Stimulated activated CD8-positive, alpha-beta memory T cell treated with anti-CD3 and anti-CD28 coated beads, Interleukin-7, amount 100 ng/mL, for 48 hours (primary cell): ENCODE results near the gene MSL1.
"Not testable (repeated sequence)": the region's sequence is repeated elsewhere in the genome, so short reads cannot be mapped to it uniquely, and the experiment has no call there.

Source experiments
- DNase-seq, 2 donors: peaks; one replicate each; pipeline ENCODE4 v3.0.0-alpha.2; 2020; ENCODE audit warnings: low read depth in 1 of 2; ENCODE audit errors: extremely low read depth in 1 of 2

MSL1 gene

DNA sequence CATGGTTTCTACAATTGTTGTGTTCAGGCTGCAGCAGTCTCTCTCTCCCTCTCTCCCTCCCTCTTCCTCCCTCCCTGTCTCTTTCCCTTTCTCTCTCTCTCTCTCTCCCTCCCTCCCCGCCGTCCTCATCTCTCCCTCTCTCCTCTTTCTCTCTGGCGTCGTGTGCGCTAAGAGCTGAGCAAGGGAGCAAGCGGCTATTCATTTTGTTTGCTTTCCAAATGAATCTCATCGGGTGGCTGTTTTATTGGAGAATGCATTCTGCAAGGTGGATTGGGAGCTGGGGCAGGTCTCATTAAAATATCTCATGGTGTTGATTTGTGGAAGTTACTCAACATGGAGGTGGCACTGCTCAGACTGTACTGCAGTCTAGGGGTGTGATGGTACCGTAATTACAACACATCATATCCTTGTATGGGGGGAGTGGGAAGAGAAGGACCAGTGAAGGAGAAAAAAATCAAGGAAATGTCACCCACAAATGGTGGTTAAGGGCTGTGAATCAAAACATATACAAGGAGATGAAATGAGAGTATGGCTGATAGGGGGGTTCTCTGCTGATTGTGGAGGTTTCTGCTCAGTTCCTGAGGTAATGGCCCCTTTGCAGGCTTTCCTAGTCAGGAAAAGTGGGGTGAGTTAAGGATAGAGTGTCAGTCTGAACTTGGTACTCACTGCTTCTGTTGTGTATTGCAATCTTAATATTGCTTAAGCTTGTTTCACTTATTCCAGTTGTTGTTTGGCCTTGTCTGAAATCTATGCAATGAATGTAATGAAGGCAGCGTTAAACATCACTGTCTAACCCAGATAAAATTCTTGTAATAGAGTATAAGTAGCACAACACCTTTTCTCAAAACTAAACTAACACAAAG lies 2.7 kb downstream of the MSL1 start:
- DNase-seq = no peak

DNA sequence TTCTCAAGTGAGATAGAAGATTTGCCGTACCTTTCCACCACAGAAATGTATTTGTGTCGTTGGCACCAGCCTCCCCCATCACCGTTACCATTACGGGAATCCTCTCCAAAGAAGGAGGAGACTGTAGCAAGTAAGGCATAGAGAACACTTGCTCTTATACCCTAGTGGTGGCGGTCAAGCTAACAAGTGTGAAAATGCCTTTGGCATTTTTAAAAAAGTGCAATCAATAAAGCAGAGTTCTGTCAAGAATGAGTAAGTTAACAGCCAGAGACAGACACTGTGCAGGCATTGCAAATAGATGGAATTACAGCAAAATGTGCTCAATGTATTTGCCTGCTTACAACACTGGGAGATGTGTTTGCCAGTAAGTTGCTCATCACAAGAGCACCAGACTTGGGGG lies 7.7 kb downstream of the MSL1 start:
- no peak for DNase-seq

DNA sequence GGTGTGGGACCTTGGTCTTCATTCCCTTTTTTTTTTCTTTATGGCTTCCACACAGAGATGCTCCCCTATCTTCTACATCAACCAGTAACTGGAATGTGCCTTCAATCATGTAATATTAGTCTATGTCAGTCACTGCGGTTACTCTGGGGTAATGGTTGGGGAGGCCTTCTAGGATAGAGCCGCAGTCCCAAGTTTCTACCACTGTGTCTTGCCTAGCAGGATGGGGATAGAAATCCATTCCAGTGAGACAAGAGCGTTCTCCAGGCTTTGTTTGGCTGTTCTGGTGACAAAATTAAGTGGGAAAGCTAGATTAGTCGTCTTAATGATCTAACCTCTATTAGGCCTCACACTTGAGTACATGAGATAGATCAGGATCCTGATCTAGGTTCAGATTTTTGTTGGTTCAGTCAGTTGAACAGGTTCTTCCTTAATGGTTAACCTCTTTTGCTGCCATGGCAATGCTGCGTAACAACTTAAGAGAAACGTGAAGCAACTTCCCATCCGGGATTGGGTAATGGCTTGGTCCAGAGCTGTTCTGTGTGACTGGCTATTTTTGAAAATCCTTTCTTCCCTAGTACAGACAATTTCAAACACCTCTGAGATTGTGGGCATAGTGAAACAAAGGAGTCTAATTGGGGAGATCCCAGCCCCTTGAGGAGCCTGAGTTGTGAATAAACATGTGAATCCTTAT lies 8.7 kb downstream of the MSL1 start:
- no peak for DNase-seq

DNA sequence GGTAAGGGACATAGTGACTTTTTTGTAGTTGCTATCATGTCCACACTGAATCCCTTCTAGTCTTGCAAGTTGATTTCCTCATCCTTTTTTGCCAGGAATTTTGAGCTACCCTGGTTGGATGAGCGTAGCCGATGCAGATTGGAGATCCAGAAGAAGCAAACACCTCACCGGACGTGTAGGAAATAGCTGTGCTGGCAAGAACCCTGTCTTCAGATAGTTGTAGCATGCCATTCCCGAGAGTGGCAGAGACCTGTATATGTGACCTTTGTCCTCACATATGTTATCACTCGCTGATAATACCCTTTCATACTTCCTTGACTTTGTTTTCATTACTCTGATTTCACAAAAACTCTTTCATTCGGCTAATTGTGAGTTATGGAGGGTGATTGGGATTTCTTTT lies 12.4 kb downstream of the MSL1 start:
- no peak for DNase-seq

DNA sequence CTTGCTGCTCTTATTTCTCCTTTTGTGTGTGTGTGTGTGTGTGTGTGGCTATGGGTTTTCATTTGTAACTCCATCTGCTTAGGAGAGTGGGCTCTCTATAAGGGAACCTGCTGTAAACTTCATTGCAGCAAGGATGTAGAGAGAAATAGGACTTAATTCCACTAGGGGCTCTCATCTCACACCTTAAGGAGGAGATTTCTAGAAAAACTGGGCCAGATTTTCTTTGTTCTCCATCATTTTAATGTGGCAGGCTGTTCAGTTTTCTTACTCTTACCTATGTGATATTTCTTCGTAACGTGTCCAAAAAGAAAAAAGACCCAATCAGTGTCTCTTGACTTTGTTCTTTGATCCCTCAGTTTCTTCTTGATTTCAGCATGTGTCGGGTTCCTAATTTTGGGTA lies 14.0 kb downstream of the MSL1 start:
- no peak for DNase-seq

DNA sequence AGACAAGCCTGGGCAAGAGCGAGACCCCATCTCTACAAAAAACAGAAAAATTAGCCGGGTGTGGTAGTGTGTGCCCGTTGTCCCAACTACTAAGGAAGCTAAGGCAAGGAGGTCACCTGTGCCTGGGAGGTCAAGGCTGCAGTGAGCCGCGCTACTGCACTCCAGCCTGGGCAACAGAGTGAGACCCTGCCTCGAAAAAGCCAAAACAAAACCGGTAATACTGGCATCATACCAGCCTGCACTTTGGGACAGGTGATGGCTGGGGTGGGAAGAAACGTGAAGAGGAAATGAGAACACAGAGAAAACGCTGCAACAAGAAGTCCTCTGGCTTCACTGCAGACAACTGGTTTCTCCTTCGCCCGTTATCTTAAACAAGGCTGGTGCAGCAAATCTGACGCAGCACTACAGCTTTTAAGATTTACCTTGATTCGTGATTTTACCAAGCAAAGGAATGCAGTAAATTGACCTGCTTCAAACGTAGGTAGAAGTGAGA lies 17.8 kb downstream of the MSL1 start:
- DNase-seq = no peak

DNA sequence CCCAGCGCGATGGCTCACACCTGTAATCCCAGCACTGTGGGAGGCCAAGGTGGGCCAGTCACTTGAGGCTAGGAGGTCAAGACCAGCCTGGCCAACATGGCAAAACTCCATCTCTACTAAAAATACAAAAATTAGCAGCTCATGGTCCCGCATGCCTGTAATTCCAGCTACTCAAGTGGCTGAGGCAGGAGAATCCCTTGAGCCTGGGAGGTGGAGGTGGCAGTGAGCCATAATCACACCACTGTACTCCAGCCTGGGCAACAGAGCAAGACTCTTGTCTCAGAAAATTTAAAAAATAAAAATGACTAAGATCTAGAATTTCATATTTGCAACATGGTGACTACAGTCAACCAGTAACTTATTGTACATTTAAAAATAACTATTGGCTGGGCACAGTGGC lies 21.4 kb downstream of the MSL1 start:
- not testable (repeated sequence) for DNase-seq

DNA sequence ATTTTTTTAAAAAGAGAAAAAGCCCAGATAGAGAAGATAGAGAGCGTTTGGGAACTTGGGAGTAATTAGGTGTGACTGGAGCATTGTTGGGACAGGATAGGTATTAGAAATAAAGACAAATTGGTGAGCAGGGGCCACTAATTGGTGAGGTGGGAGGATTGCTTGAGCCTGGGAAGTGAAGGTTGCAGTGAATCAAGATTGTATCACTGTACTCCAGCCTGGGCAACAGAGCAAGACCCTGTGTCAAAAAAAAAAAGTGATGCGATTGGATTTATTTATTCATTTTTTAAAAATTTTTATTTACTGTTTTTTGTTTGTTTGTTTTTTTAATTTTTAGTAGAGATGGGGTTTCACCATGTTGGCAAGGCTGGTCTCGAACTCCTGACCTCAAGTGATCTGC lies 23.7 kb downstream of the MSL1 start:
- no peak for DNase-seq

DNA sequence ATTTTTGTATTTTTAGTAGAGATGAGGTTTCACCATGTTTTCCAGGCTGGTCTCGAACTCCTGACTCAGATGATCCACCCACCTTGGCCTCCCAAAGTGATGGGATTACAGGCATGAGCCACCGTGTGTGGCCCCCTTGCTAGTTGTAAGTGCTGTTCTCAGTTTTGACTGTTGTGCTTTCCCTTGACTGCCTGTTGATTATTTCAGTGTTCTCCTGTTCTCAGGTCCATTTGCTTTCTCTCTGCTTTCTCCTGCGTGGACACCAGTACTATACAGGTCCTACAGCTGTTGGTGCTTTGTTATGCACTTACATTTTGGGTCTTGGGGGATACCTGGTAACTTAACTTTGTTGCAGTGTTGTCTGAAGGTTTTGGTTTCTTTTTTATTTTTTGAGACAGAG lies 26.8 kb downstream of the MSL1 start:
- DNase-seq = no peak

DNA sequence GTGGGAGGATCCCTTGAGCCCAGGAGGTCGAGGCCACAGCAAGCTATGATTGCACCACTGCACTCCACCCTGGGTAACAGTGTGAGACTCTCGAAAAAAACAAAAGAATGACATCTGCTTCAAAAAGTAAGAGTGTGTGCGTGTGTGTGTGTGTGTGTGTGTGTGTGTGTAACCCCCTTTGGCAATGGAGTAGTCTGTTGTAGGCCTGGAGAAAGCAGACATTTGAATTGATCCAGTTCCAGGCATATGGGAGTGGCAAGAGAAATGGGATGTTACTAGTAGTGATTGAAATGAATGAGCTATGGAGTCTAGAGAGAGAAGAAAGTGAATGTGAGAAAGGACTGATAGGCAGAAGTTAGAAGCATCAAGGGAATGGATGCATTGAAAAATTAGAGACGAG lies 28.5 kb downstream of the MSL1 start:
- DNase-seq = no peak

DNA sequence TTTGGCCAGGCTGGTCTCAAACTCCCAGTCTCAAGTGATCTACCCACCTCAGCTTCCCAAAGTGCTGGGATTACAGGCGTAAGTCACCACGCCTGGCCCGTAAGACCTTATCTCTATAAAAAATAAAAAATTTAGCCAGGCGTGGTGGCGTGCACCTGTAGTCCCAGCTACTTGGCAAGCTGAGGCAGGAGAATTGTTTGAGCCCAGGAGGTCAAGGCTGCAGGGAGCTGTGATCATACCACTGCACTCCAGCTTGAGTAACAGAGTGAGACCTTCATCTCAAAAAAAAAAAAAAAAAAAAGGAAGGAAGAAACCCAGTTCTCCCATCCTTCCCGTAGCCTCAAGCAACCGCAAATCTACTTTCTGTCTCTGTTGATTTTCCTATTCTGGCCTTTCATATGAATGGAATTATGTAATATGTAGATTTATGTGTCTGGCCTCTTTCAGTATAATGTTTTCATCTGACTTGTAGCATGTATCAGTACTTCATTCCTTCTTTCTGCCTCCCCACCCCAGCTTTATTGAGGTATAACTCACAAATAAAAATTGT lies 29.7 kb downstream of the MSL1 start:
- no peak for DNase-seq

DNA sequence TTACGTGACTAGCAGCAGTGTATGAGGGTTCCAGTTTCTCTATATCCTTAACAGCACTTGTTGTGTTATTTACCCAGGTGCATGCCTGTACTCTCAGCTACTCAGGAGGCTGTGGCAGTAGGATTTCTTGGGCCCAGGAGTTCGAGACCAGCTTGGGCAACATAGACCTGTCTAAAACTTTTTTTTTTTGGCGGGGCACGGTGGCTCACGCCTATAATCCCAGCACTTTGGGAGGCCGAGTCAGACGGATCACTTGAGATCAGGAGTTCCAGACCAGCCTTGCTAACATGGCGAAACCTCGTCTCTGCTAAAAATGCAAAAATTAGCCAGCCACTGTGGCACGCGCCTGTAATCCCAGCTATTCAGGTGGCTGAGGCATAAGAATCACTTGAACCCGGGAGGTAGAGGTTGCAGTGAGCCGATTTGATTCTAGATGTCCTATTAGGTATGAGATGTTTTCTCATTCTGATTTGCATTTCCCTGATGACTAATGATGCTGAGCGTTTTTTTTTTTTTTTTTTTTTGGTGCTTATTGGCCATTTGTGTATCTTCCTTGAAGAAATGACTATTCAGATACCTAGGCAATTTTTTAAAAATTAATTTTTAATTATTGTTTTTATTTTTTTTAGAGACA lies 31.9 kb downstream of the MSL1 start:
- no peak for DNase-seq

DNA sequence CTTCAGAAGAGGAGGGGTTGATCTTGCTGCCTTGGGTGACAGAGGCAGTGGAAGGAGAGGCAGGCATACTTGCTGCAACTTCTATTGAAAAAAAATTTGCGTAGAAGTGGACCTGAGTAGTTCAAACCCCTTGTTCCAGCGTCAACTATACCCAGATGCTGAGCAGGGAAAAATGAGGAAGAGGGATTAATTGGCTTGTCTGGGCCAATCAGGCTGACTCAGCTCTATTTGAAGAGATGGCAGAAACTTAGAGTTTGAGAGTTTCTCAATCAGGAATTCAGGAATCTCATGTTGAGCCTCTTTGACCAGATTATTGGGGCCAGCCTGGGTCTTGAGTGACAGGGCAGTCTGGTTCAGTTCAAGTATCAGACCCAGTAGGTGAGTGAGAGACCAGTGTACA lies 36.2 kb downstream of the MSL1 start:
- DNase-seq = no peak

DNA sequence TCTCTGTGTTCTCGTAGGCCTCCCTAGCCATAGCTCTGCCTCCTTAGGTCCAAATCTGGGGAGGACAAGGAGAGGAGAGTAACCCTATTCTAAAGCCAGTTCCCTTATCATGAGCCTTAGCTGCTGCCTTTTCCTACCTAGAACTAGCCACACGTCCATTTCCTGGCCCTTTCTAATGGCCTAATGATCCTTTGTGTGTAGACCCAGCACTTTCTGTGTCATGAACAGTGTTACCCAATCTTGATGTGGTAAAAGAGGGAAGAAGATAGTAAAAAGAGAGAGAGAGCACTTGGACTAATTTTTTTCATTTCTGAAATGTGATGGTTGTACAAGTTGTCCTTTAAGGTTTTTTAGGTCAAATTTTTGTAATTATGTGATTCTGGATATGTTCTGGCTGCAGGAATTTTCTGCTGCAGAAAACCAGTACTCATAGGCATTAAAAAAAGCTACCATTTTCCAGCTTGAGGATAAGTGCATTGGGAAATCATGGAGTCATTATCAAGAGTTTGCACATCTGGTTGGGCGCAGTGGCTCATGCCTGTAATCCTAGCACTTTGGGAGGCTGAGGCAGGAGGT lies 36.8 kb downstream of the MSL1 start:
- no peak for DNase-seq

DNA sequence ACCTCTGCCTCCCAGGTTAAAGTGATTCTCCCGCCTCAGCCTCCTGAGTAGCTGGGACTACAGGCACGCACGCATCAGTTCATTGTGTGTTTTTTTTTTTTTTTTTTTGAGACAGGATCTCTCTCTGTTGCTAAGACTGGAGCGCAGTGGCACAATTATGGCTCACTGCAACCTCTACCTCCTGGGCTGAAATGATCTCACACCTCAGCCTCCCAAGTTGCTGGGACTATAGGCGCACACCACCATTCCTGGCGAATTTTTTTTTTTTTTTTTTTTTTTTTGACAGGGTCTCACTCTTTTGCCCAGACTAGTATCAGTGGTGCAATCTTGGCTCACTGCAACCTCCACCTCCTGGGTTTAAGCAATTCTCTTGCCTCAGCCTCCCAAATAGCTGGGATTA lies 37.7 kb downstream of the MSL1 start:
- no peak for DNase-seq

DNA sequence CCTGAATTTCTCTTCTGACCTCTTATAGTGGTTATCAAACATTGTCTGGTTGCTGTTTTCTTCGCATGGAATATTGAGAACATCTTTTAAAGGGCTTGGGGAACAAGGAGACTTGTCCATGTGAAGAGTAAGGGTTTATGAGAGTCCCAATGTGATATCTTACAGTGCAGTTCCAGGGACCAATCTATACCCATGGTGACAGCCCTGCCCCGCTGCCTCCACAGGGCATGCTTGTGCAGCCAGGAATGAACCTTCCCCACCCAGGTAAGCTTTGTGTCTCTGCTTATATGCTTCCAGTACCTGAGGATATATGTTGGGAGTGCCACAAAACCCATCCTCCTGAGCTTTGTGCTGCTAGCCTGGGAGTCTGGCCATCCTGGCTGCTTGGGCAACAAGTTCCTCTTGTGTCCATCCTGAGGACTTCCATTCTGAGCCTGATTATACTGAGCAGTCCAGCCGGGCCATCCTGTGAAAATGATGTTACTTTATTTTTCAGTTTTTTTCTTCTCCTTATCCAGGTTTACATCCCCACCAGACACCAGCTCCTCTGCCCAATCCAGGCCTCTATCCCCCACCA lies 46.0 kb downstream of the MSL1 start:
- DNase-seq = no peak

DNA sequence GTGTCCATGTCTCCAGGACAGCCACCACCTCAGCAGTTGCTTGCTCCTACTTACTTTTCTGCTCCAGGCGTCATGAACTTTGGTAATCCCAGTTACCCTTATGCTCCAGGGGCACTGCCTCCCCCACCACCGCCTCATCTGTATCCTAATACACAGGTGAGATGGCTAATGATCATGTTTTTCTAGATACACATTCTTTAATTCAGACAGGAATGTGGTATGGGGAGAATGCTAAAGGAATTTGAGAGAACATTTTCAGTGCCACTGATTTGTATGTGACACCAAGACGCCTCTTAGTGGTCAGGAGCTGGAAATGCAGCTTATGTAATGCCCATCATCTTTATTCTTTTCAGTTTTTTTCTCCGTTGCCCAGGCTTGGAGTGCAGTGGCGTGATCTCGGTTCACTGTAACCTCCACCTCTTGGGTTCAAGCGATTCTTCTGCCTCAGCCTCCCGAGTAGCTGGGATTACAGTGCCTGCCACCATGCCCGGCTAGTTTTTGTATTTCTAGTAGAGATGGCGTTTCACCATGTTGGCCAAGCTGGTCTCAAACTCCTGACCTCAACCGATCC lies 46.6 kb downstream of the MSL1 start:
- no peak for DNase-seq

DNA sequence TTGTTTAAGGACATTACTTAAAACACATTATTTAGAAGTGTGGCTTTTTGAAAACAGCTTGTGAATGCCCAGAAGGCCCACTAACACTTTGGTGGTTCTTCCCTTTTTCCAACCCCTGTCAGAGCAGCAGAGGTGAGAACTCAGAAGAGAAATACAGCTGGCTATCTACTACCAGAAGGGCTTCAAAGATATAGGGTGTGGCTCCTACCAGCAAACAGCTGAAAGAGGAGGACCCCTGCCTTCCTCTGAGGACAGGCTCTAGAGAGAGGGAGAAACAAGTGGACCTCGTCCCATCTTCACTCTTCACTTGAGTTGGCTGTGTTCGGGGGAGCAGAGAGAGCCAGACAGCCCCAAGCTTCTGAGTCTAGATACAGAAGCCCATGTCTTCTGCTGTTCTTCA lies 48.6 kb downstream of the MSL1 start:
- no peak for DNase-seq

DNA sequence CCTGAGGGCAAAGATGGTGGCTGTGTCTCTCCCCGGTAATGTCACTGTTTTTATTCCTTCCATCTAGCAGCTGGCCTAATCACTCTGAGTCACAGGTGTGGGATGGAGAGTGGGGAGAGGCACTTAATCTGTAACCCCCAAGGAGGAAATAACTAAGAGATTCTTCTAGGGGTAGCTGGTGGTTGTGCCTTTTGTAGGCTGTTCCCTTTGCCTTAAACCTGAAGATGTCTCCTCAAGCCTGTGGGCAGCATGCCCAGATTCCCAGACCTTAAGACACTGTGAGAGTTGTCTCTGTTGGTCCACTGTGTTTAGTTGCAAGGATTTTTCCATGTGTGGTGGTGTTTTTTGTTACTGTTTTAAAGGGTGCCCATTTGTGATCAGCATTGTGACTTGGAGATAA lies 50.0 kb downstream of the MSL1 start:
- no peak for DNase-seq

DNA sequence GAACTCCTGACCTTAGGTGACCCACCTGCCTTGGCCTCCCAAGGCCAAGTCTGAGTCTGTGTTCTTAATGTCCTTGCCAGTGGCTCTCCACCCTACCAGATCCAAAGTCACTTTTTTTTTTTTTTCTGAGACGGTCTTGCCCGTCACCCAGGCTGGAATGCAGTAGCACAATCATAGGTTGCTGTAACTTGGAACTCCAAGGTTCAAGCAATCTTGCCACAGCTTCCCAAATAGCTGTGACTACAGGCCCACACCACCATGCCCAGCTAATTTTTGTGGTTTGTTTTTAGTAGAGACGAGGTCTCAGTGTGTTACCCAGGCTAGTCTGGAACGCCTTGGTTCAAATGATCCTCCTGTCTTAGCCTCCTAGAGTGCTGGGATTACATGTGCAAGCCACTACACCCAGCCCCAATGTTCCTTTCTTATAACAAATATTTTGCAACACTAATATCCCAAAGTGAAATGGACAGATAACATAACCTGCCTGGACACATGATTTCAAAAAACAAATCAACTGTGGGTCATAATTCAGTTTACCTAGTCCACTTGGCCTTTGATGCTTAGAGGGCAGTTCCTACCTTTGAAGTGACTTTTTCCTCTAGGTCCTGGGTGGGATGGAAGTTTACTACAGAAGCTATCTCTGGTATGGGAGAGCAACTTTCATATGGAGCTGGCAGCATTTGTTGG lies 51.5 kb downstream of the MSL1 start:
- no peak for DNase-seq
